GM20431 (cell line): Measurements from ENCODE around the gene PAK6.

Experiments
- in situ Hi-C: fragments of 300-500 bp; cut with MseI, MboI; formaldehyde crosslinking; loops from one replicate; pipeline ENCODE4 v1.15.0; 2020; ENCODE audit warnings: low sequenced_read_pairs; ENCODE audit not compliant: unreplicated experiment

PAK6 gene

DNA sequence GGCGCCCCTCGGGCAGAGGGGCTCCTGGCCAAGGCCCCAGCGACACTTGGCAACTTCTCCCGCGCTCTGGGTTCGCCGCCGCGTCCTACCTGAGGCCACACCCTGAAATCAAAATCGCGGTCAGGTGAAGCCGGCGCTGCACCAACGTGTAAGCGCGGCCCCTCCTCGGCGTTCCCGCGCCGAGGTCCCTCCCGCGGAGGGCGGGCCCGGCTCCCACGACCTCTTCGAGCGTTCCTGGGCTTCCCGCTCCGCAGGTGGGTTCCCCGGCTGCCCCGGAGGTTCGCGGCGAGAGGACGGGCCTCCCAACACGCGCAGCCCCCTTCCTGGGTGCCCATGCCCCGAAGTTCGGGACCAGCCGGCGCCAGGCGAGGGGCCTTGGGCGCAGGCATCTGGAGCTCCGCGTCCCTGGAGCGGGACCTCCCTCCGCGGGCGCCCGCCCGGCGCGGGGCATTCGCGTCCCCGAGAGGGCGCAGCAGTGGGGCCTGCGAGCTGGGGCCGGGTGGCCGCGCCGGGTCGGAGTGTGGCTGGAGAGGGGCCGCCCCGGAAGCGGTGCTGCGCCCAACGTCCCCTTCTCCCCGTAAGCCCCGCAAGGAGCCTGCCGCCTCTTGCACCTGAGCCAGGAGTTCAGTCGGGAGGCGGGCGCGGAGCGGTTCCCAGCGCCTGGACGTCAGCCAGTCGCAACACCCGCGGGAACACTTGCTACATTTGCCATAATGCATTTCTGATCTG, 13.7 kb downstream of the PAK6 start:
- in situ Hi-C loops = loop anchor here (25.0 kb wide), 1 partner anchor 215 kb away; the partner anchor contains the start of gene SRP14

DNA sequence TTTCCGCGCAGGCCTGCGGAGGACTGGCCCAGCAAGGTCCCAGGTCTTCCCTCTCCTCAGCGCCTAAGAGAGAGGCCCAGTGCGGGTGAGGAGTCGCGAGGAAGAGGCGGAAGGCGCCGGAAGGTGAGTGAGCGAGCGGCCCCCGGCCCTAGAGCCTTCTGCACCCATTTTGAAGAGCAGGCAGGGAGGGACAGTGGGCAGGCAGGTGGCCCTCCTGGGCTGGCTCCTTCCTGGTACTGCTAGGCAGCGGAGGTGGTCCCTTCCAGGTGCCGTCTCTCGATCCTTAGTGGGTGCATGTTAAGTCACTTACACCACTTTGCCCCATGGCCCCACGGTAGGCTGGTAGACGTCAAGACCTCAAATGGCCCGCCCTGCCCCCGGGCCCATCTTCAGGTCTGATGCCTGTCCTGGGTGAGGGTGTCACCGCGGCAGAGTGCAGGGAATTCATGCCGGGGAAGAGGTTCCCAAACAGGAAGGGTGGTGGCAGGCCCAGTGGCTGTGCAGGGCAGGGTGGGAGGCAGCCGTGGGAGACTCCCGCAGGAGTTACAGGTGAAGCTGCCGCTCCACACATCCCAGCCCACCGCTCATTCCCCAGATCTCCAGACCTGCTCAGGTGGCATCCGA, 14.4 kb downstream of the PAK6 start:
- in situ Hi-C loops = loop anchor here (25.0 kb wide), 1 partner anchor 216 kb away; the partner anchor contains the start of gene SRP14

DNA sequence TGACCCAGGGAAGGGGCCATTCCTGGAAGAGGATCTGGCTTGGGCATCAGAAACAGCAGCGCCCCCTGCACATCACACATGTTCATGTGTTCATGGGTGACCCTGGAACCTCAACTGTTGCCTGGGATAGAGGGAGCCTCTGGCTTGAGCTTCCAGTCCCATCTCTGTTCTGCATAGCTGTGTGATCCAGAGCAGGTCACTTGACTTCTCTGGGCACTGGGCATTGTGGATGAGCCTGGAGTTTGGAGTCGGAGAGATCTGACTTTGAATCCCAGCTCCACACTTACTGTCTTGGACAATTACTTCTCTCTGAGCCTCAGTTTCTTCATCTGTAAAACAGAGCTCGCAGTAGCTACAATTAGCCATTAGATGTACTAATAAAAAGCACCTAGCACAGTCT, 15.6 kb downstream of the PAK6 start:
- in situ Hi-C loops = loop anchor here (25.0 kb wide), 1 partner anchor 217 kb away; the partner anchor contains the start of gene SRP14

DNA sequence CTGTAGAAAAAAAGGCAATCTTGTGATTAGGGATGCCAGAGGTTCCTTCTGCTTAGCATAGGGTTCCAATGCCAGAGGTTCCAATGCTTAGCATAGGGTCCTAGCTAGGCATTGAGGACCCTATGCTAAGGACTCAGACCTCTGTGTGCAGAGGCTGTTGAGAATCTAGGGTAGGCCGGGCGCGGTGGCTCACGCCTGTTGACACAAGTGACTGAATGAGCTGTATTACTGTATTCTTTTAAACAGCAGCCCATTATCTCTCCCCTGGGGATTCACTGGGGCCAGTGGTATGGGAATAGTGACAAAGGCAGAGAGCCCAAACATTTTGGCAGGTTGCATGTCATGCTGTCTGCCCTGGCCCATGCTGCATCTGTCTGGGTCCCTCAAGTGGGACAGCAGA, 16.2 kb downstream of the PAK6 start:
- in situ Hi-C loops = loop anchor here (25.0 kb wide), 1 partner anchor 218 kb away; the partner anchor contains the start of gene SRP14

DNA sequence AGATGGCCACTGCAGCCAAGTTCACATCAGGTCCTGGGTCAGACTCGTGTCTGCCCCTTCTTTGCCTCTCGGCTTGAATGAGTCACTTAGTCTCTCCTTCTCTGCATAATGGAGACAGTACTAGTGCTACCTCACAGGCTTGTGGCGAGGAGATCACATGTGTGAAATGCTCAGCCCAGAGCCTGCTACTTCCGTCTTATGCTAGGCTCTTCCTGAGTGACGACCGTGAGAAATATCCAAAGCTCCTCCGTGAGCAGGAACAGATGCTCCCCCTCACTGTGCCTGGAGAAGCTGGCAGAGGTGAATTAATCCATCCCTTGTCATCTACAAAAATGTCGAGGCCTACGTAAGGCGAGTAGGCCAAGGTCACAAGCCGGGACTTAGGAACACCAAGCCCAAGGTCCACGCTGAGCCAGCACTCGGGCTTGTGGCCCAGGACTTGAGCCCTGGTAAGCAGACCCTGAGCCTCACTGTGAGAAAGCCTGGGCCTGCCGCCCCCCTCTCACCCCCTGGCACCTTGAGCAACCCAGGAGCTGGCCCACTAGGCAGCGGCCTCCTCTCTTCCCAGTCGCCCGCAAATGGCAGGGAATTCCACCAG, 17.9 kb downstream of the PAK6 start:
- in situ Hi-C loops = loop anchor here (25.0 kb wide), 1 partner anchor 219 kb away; the partner anchor contains the start of gene SRP14

DNA sequence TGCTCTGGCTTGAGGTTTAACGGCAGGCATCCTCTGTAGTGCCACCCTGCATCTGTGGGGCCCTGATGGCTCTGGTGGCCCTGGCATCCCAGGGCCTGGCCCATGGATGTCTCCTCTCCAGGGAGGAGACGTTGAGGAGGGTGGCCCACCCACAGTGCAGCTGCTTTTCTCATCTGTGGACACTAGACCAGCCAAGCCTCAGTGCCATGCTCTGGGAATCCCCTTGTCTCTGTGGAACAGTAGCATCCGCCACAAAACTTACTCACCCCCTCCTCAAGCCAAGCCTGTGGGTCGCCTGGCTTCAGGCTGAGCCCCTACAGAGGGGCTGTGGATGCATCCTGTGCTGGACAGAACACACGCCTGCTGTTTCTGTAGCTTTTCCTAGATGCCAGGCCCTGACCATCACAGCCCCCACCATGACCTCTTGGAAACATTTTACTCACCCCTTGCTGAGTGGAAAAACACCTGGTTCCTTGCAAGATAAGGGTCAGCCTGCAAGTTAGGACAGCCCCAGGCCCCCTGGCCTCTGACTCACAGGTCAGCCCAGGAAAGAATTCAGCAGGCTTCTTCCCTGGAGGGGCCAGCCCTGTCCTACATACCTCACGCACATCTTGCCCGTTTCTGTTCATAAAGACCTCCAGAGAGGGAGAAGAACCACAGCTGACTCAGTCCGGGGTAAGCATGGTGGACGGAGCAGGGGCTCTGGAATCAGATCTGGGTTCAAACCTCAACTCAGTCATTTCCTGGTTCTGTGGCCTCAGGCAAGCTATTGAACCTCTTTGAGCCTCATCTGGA, 19.0 kb downstream of the PAK6 start:
- in situ Hi-C loops = loop anchor here (25.0 kb wide), 1 partner anchor 221 kb away; the partner anchor contains the start of gene SRP14

DNA sequence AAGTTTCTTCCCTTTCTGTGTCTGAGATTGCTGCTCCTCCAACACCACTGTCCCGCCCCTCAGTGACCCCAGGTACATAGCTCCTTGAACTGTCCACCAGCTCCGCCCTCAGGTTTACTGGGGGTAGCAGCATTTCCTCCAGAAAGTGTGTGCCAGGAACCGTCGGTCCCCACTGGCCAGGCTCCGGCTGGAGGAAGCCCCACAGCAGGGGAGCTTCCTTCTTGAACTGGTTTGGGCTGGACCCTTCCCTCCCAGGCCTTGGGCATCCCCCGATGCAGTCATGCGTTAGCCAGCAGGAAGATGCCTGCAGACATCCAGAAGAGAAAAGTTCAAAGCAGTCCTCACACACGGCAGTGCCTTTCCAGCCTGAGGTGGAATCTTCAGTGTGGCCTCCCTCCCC, 19.7 kb downstream of the PAK6 start:
- in situ Hi-C loops = loop anchor here (25.0 kb wide), 1 partner anchor 221 kb away; the partner anchor contains the start of gene SRP14

DNA sequence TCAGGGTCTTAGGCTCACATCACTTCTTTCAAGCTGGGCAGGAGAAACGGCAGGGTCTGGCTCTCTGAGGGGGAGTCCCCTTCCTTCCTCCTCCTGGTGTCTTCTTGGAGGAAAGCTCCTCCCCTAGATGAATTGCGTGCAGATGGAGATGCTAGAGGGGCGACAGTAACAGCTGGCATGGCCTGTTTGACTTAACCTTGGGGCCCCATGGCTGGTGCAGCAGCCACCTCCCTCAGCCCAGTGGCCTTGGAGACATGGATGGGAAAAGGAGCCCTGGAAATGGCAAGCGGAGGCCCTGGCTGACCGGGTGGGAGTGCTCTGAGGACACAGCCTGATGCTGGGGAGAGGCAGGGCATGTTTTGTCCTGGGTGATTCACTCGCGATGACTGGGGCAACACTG, 20.2 kb downstream of the PAK6 start:
- in situ Hi-C loops = loop anchor here (25.0 kb wide), 1 partner anchor 222 kb away; the partner anchor contains the start of gene SRP14

DNA sequence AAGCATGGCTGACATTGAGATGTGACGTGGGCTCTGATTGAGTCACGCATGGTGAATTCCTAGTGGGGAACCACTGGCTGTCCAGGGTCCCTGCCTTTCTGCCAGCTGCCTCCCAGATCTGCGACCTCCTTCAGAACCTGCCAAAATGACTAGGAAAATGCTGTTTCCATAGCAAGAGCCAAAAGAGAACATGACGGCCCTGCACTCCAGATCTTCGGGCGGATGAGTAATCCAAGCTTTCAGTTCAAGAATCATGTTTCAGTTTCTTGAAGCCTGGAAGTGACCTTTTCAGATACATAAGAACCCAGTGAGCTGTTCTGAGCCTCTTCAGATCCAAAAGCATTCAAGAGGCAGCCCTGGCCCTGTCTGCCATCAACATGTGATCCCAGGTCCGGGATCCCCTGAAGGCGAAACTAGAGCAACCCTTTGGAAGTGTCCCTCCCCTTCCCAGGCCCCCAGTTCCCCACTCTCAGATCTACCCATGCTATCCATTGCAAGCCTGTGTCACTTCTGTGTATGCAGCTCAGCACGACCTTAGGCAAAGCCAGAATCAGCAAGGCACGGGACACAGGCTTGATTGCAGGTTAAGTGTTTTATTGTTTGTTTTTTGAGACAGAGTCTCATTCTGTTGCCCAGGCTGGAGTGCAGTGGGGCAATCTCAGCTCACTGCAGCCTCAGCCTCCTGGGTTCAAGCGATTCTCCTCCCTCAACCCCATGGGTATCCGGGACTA, 24.3 kb downstream of the PAK6 start:
- in situ Hi-C loops = loop anchor here (25.0 kb wide), 1 partner anchor 226 kb away; the partner anchor contains the start of gene SRP14

DNA sequence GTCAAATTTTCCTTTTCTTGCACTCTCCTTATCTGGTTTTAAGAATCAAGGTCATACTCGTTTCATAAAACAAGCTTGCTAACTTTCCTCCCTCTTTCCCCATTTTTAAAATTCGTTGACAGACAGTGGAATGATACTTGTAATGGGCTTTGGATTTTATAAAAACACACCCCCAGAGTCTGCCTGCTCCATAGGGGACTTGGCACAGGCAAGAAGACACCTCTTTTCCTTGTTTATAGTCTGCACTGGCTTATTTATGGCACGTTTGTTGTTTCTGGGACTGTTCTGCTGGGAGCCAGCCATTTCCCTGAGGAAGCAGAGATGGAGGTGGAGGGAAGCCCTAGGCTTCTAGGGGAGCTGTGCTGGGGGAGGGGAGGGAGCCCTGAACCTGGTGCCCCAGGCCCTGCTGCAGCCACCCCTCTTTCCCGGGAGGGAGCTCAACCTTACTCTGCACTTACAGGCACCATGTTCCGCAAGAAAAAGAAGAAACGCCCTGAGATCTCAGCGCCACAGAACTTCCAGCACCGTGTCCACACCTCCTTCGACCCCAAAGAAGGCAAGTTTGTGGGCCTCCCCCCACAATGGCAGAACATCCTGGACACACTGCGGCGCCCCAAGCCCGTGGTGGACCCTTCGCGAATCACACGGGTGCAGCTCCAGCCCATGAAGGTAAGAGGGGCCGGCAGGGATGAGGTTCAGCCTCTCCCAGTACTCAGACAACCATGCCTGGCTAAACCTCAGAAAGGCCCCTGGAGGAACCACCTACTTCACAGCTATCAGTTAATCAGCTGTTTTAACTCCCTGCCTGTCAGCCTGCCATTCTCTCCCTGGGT, 25.7 kb downstream of the PAK6 start:
- in situ Hi-C loops = loop anchor here (25.0 kb wide), 1 partner anchor 227 kb away; the partner anchor contains the start of gene SRP14

DNA sequence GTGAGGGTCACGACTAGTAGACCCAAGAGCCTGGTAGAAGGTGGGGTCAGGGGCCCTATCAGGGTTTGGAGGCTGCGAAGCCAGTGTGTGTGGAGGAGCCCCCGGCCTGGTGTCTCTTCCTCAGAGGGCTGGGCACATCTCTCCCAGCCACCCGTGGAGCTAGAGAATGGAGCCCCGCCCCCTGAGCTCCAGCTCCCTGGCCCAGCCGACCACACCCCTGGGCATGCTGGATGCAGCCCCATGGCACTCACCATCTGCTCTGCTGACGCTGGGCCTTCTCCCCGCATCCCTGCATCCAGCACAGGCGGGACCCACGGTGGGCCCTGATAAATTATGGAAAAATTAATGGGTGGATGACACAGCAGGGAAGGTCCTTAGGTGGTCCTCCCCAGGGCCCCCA, 26.5 kb downstream of the PAK6 start:
- in situ Hi-C loops = loop anchor here (25.0 kb wide), 1 partner anchor 228 kb away; the partner anchor contains the start of gene SRP14

DNA sequence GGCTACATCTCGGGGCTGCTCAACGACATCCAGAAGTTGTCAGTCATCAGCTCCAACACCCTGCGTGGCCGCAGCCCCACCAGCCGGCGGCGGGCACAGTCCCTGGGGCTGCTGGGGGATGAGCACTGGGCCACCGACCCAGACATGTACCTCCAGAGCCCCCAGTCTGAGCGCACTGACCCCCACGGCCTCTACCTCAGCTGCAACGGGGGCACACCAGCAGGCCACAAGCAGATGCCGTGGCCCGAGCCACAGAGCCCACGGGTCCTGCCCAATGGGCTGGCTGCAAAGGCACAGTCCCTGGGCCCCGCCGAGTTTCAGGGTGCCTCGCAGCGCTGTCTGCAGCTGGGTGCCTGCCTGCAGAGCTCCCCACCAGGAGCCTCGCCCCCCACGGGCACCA, 27.0 kb downstream of the PAK6 start:
- in situ Hi-C loops = loop anchor here (25.0 kb wide), 1 partner anchor 229 kb away; the partner anchor contains the start of gene SRP14

DNA sequence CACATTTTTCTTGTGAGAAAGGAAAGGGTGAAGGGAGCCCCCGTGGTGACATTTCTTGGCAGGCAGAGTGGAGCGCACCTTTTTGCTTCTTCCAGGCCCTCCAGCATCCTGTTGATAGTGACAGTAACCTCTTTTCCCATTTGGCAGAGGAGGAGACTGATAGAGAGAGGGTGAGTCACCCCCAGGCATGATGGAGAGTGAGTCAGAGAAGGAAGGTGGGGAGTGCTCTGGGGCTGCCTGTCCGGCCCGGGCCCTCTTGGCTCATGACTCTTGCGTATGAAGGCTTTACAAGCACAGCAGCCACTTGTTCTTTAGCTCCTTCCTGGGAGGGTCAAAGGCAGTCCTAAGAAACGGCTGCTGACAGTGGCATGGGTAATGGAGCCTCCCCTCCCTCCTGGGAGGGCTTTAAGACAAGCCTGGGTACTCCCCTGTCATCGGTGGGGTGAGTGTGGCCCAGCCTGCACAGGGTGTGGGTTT, 28.0 kb downstream of the PAK6 start:
- in situ Hi-C loops = loop anchor here (25.0 kb wide), 1 partner anchor 230 kb away; the partner anchor contains the start of gene SRP14

DNA sequence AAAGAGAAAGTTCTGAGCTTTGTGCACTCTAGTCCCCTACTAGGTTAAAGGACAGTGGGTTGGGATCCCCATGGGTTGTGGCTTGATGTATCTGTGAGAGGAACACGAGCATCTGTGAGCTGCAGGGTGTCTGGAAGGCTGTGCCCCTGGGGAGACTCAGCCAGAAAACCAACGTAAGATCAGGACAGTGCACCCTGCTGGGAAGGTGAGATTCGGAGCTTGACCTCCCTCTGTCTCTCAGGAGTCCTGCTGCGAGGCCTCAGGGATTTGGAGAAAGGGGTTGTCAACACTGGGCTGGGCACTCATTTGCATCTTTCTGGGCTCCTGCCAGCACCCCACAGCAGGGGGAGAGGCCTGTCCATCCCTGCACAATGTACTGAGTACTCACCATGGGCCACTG, 28.8 kb downstream of the PAK6 start:
- in situ Hi-C loops = loop anchor here (25.0 kb wide), 1 partner anchor 230 kb away; the partner anchor contains the start of gene SRP14

DNA sequence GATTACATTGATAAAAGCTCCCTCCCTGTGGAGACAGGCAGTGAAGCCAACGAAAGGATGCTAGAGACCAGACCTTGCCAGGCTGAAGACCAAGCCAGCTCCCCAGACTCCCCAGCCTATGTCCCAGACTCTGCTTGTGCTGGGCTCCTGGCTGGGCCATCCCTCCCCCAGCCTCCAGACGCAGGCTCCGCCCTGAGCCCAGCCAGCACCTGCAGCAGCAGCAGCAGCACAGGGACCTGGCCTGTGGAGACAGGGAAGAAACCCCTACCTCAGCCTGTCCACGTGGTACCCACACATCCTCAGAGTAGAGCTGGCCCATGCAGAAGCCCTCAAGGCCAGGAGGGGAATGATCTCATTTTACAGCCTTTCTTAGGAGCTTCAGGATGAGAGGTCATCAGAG, 30.7 kb downstream of the PAK6 start:
- in situ Hi-C loops = loop anchor here (25.0 kb wide), 1 partner anchor 232 kb away; the partner anchor contains the start of gene SRP14

DNA sequence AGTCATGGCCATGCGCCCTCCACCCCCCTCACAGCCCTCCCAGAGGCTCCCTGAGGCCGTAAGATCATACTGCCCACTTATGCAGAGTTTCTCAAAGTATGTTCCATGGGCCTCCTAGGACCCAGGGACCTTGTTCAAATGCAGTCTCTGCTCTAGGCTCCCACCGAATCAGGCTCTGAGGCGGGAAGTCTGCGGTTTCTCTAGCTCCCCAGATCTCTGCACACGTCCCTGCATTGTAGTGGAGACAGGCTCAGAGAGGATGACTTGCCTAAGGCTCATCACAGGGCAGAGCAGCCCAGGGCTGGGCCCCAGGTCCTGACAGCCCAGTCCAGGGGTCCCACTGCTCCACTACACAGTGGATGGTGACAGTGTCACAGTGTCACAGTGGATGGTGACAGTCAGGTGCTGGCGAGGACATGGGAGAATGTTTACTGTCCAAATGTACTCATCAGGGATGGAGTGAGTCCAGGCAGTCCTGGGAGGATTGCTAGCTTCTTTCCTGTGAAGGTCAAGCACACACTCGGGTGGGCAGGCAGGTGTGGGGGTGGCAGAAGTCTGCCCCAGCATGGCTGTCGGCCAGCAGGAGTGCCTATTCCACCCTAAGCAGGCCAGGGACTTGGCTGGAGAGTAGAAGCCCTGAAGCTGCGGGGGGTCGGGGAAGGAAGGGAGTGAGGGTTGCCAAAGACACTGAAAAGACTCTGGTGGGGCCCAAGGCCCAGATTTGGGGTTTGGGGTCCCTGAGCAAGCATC, 31.6 kb downstream of the PAK6 start:
- in situ Hi-C loops = loop anchor here (25.0 kb wide), 1 partner anchor 233 kb away; the partner anchor contains the start of gene SRP14
